ENCODE data around the gene TROAP. TPM values are rescaled to one million over a fixed set of nuclear protein-coding genes. Genes with fewer than 3 reads are reported as not detected.

TROAP gene
- total and polyA plus RNA-seq, 4 donors = 0.97 to 17.5 (median 2.0) TPM; not detected in 1

- Histone ChIP-seq H3K4me1 (ENCODE audit: control insufficient read depth in 4 of 4, insufficient read depth in 4 of 4, low read length in 3 of 4) (peaks cover 0 to 3% (median 0%) of the 10 kb centered on the region in 4 donors), H3K4me3 (ENCODE audit: low read depth in 1 of 3, low read length in 3 of 3) (no peak overlapping the region), H3K9me3 (ENCODE audit: control insufficient read depth in 4 of 4, low read length in 3 of 4) (no peaks in the 10 kb centered on the region), H3K27me3 (ENCODE audit: control insufficient read depth in 4 of 4, insufficient read depth in 4 of 4, low read length in 3 of 4) (peaks cover 0 to 3% (median 0%) of the 10 kb centered on the region in 4 donors), H3K27ac (ENCODE audit: low read depth in 1 of 2, low read length in 2 of 2) (no peak overlapping the region), H3K9ac (ENCODE audit: low read depth in 1 of 2, low read length in 2 of 2) (no peak overlapping the region), H3K36me3 (ENCODE audit: control insufficient read depth in 4 of 4, insufficient read depth in 3 of 4, low read depth in 1 of 4, low read length in 3 of 4) (peaks cover 3 to 13% (median 9%) of the 10 kb centered on the region in 4 donors)
- WGBS = 94% methylated on average over 7 of the region's 7 CpGs
- DNase-seq (ENCODE audit: low spot score) = no peak
- TF ChIP-seq CTCF (IDR thresholded peaks at IDR 0.05; ENCODE audit: low read depth, low read length, missing input control) (no peak), HNF4G (IDR thresholded peaks at IDR 0.05) (no peak), ZBTB33 (IDR thresholded peaks at IDR 0.05) (no peak), REST (IDR thresholded peaks at IDR 0.05) (no peak), EGR1 (IDR thresholded peaks at IDR 0.05; ENCODE audit: low read depth in 2 of 2) (no peak), JUND (IDR thresholded peaks at IDR 0.05) (no peak), GABPA (IDR thresholded peaks at IDR 0.05 in 1 of 2, conservative IDR thresholded peaks at IDR 0.05 in 1 of 2) (no peak), YY1 (IDR thresholded peaks at IDR 0.05) (no peak), FOXA2 (IDR thresholded peaks at IDR 0.05) (no peak)
These were observed 45.6 kb upstream of the TROAP start for GRCh38 chr12:49277466-49277865.

GRCh38 chr12:49279706-49280159 is 43.3 kb upstream of the TROAP start:
- H3K9ac ChIP-seq (ENCODE audit: low read depth in 1 of 2, low read length in 2 of 2) = no peak overlapping the region
- H3K9me3 ChIP-seq (ENCODE audit: control insufficient read depth in 4 of 4, low read length in 3 of 4) = no peaks in the 10 kb centered on the region
- peaks cover 0 to 3% (median 0%) of the 10 kb centered on the region in 4 donors for H3K27me3 ChIP-seq (ENCODE audit: control insufficient read depth in 4 of 4, insufficient read depth in 4 of 4, low read length in 3 of 4)
- H3K4me3 ChIP-seq (ENCODE audit: low read depth in 1 of 3, low read length in 3 of 3) = no peak overlapping the region
- no peak overlapping the region for H3K27ac ChIP-seq (ENCODE audit: low read depth in 1 of 2, low read length in 2 of 2)
- DNase-seq (ENCODE audit: low spot score) = no peak
- 66% methylated on average over 7 of the region's 7 CpGs for WGBS
- H3K36me3 ChIP-seq (ENCODE audit: control insufficient read depth in 4 of 4, insufficient read depth in 3 of 4, low read depth in 1 of 4, low read length in 3 of 4) = no peaks in the 10 kb centered on the region
- peaks cover 0 to 3% (median 0%) of the 10 kb centered on the region in 4 donors for H3K4me1 ChIP-seq (ENCODE audit: control insufficient read depth in 4 of 4, insufficient read depth in 4 of 4, low read length in 3 of 4)
- TF ChIP-seq EGR1 (IDR thresholded peaks at IDR 0.05; ENCODE audit: low read depth in 2 of 2) = no peak
- TF ChIP-seq JUND (IDR thresholded peaks at IDR 0.05) = no peak
- no peak for TF ChIP-seq FOXA1 (IDR thresholded peaks at IDR 0.05)
- TF ChIP-seq ATF3 (IDR thresholded peaks at IDR 0.05) = no peak
- TF ChIP-seq REST (IDR thresholded peaks at IDR 0.05) = no peak
- TF ChIP-seq ZBTB33 (IDR thresholded peaks at IDR 0.05) = no peak
- no peak for TF ChIP-seq GABPA (IDR thresholded peaks at IDR 0.05 in 1 of 2, conservative IDR thresholded peaks at IDR 0.05 in 1 of 2)
- no peak for TF ChIP-seq YY1 (IDR thresholded peaks at IDR 0.05)
- TF ChIP-seq CTCF (IDR thresholded peaks at IDR 0.05; ENCODE audit: low read depth, low read length, missing input control) = no peak
- TF ChIP-seq HNF4G (IDR thresholded peaks at IDR 0.05) = no peak
- TF ChIP-seq FOXA2 (IDR thresholded peaks at IDR 0.05) = no peak
- no peak for TF ChIP-seq RXRA (IDR thresholded peaks at IDR 0.05)
- no peak for TF ChIP-seq NR2F2 (IDR thresholded peaks at IDR 0.05)

All from liver (tissue), 9 donors.